ENCODE results near the gene PSORS1C2.
"Not testable (repeated sequence)": the region's sequence is repeated elsewhere in the genome, so short reads cannot be mapped to it uniquely, and the experiment has no call there.

Gene PSORS1C2

DNA sequence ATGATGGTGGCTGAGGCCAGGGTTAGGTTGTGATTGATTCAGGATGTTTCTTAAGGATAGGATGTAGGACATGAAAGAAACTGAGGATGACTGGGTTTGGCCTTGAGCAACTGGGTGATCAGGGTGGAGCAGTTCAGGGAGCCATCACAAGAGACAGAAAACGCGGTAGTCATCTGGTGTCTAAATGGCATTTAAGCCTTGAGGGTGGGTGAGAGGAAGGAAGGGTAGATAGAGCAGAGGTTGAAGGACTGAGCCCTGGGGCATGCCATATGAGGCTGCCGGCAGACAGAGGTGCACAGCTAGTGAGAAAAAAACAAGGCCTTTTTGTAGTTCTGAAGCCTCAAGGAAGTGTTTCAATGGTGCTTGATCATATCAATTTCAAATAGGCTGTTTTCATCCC lies 29.7 kb upstream of the PSORS1C2 start:
- in situ Hi-C loops (cut with MboI; ENCODE audit: low sequenced_read_pairs) = no loop called here

GRCh38 chr6:31165986-31166385 lies 27.1 kb upstream of the PSORS1C2 start:
- in situ Hi-C loops (cut with MboI; ENCODE audit: low sequenced_read_pairs) = no loop called here

- in situ Hi-C loops (cut with MboI; ENCODE audit: low sequenced_read_pairs) = not testable (repeated sequence)
Observed at GRCh38 chr6:31165064-31165832, 26.4 kb upstream of the PSORS1C2 start.

GRCh38 chr6:31164475-31165063 lies 25.7 kb upstream of the PSORS1C2 start:
- in situ Hi-C loops (cut with MboI; ENCODE audit: low sequenced_read_pairs) = not testable (repeated sequence)

DNA sequence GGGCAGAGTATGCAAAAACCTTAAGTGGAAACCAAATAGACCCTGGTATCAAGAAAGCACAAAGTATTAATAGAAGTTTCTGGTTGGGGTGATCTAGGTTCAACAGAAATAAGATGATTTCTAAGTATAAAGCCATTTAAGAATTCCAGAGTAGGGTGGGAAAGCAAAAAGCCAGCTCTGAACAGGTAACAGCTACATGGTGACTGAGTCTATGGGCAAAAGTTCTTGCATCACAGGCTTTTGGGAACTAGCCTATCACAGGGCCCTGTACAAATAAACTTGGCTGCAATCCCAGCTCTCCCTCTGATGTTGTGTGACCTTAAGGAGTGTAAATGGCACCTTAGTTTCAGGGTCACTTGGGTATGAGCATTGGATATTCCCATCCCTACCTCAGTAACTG lies 25.1 kb upstream of the PSORS1C2 start:
- in situ Hi-C loops (cut with MboI; ENCODE audit: low sequenced_read_pairs) = no loop called here

- in situ Hi-C loops (cut with MboI; ENCODE audit: low sequenced_read_pairs) = no loop called here
Observed at GRCh38 chr6:31162463-31163165, 23.7 kb upstream of the PSORS1C2 start.

- in situ Hi-C loops (cut with MboI; ENCODE audit: low sequenced_read_pairs) = no loop called here
Observed at GRCh38 chr6:31161216-31162126, 22.6 kb upstream of the PSORS1C2 start.

- in situ Hi-C loops (cut with MboI; ENCODE audit: low sequenced_read_pairs) = no loop called here
Observed at GRCh38 chr6:31158863-31159855, 20.3 kb upstream of the PSORS1C2 start.

DNA sequence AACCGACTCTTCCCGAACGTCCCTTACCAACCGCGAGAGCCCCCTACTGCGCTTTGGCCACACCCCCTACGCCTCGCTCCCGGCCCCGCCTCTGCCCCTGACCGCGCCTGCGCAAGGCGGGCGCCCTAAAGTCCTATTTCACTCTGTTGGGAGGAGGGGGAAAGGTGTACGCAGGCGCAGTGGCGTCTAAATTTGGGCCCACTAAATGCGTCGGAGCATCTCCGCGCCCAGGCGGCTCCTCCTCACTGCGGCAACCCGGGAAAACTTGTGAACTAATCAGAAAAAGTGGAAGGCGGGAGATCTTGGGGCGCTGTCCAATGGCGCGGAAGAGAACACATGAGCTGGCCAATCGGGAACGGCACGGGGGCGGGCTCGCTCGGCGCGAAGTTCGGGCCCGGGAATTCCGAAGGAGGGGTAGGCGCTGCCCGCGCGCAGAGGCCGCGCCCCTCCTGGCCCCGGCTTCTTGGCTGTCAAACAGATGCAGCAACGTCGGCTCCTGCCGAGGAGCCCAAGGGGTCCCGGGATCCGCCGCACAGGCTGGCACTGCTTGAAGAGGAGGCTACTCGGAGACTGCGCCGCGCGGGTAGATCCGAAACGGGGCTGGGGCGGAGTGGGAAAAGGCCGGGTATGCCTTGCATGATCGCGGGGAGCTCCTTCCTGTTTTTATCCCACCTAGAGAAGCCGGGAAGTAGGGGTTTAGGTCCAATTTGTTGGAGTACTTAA lies 19.4 kb upstream of the PSORS1C2 start, which contains the start of gene TCF19:
Gene TCF19, plus strand, starts transcription at position 450 of the 723 bp plus-strand sequence. CDS start 881 bp downstream, outside the sequence.
- in situ Hi-C loops (cut with MboI; ENCODE audit: low sequenced_read_pairs) = no loop called here

DNA sequence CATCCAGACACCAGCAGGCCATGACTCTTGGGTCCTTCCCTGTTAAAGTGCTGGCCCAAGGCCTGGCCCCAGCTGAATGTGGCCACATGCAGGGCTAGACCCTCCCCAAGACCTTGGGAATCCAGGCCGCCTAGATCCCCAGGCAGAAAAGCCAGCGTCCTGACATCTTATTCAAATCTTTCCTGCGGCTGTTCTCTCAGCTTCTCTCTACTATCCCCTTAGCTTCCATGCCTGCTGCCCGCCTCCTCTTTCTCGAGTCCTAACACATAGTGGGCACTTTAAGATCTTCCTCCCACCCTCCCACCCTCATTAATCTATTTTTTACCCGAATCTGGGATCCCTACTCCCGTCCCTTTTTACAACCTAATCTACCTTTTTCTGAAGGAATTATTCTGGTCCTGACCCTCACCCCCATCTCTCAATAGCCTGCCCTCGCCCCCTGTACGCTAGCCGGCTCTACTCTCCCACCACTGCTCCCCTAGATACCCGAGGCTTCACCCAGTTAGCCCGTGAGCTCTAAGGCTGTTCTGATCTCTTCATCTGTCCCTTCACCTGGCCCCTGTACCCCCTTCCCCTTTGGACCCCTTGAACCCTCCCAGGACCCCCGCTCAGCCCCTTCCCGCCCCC lies 18.8 kb upstream of the PSORS1C2 start, which contains the start of gene CCHCR1:
Gene CCHCR1, minus strand, starts transcription at position 290 of the 627 bp plus-strand sequence. Its CDS starts 202 bp downstream, at position 88.
- in situ Hi-C loops (cut with MboI; ENCODE audit: low sequenced_read_pairs) = no loop called here

- in situ Hi-C loops (cut with MboI; ENCODE audit: low sequenced_read_pairs) = no loop called here
Observed at GRCh38 chr6:31156641-31157040, 17.8 kb upstream of the PSORS1C2 start.

GRCh38 chr6:31154436-31154835 lies 15.6 kb upstream of the PSORS1C2 start:
- in situ Hi-C loops (cut with MboI; ENCODE audit: low sequenced_read_pairs) = no loop called here

- in situ Hi-C loops (cut with MboI; ENCODE audit: low sequenced_read_pairs) = no loop called here
Observed at GRCh38 chr6:31152781-31153180, 13.9 kb upstream of the PSORS1C2 start.

DNA sequence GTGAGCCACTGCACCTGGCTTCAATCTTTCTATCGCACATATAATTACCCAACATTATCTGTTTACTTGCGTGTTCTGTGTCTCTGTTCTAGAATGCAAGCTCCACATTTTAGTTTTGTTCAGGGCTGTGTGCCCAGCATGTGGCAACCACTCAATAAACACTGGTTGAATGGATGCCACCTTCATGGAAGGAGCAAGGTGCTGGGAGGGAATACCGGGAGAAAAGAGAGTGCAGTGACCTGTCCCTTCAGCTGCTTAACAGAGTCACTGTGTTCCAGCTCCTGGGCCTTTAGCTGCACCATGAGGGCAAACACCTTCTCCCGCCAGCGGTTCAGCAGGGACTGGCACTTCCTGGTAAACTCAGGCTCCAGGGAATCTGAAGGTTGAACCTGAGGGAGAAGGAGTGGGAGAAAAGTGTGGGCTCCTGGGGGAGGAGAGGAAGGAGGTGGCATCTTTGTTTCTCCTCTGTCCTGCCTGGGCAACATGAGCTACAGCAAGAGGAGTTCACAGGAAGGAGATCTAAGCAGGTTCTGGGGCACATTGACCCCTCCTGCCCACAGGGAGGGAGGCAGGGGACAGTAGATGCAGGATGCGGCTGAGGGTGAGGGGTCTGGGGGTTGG lies 11.1 kb upstream of the PSORS1C2 start:
- in situ Hi-C loops (cut with MboI; ENCODE audit: low sequenced_read_pairs) = no loop called here

GRCh38 chr6:31145386-31145785 lies 6.5 kb upstream of the PSORS1C2 start:
- in situ Hi-C loops (cut with MboI; ENCODE audit: low sequenced_read_pairs) = no loop called here

- in situ Hi-C loops (cut with MboI; ENCODE audit: low sequenced_read_pairs) = no loop called here
Observed at GRCh38 chr6:31144970-31145340, 6.1 kb upstream of the PSORS1C2 start.

DNA sequence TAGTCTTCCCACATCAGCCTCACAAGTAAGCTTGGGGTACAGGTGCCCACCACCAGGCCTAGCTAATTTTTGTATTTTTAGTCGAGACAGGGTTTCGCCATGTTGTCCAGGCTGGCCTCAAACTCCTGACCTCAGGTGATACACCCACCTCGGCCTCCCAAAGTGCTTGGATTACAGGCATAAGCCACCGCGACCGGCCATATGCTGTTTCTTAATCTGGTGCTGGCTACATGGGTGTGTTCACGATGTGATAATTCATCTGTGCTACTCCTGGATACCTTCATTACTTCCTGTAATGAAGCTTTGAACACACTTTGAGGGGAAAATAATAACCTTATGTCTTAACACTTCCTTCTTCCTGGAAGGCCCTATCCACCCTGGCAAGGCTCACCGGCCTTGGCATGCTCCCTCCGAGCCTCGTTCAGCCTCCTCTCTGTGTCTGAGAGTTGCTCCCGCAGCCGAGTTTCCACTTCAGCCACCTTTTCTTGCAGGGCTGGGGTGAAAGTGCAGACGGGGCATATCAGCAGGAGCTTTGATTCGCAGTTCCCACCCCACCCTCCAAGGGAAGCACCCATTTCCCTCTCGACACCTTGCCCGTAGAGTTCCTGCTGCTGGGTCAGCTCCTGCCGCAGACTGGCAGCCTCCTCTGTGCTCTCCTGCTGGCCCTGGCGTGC lies 5.6 kb upstream of the PSORS1C2 start:
- in situ Hi-C loops (cut with MboI; ENCODE audit: low sequenced_read_pairs) = no loop called here
